Measurements from ENCODE around the gene INKA1.
A peak's percentile ranks its signal among the peaks of the same experiment; 100 is the strongest.

The INKA1 gene

DNA sequence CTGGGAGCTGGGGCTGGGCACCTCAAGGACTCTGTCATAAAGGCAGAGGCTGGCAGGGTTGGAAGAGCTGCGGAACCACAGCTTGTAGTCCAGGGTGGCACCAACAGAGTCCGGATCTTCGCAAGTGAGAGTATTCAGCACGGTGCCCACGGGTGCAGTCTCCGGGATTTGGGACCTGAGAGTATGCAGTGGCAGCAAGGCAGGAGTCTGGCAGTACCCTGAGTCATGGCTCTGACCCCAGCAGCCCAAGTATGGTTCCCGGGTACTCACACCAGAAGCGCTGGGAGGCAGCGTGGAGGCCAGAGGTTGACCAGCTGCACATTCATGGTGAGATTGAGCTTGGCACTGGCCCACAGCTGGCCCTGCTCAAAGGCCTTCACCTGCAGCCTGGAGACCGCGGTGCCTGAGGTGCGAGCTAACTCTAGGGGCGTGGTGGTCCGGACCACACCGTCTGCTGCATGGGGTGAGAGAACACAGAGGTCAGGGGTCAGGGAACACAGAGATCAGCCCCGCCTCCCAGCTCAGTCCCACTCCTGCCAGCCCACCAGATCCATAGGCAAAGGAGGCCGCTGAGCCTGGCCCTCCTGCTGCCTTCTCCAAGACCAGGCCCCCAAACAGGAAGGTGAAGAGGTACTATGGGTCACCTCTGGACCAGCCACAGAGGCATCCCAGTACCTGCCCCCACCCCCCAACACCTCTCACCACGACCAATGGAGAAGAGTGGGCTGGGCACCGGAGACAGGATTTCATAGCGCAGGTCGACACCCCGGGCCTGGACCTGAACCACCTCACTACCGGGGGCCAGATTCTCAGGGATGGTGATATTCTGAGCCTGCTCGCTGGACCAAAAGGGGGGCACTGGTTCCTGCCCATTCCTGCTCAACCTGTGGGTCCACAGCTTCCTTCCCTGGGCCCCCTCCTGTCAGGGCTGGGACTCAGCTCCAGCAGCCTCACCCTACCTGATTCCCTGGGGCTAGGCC lies 7.8 kb upstream of the INKA1 start:
- no peak for DNase-seq
- H3K27ac ChIP-seq (ENCODE audit: insufficient read depth, low read length, poor library complexity, severe bottlenecking), result no peak overlapping the region
- no peaks in the 10 kb centered on the region for H3K27me3 ChIP-seq (replicated peaks; ENCODE audit: control insufficient read depth, insufficient read depth, low read length, poor library complexity, severe bottlenecking)

DNA sequence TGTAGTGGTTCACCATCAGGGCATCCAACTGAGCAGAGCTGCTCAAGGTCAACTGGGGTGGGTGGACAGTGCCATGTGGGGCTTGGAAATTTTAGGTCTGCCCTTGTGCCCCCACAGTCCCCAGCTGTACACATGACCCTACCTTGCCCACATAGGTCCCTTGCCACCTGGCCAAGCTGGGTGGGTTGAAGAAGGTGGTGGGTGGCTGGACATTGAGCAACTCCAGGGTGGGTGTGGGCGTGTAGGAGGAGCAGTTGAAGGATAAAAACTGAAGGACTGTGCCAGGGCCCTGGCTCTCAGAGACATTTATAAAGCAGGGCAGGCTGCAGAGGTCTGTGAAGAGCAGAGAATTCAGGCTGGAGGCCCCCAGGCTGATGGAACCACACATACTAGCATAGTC lies 4.0 kb upstream of the INKA1 start:
- Histone ChIP-seq H3K4me3 (ENCODE audit: insufficient read depth, low read depth, low read length, poor library complexity, severe bottlenecking) (no peak overlapping the region), H3K9me3 (ENCODE audit: control insufficient read depth, low read length) (no peaks in the 10 kb centered on the region), H3K4me1 (ENCODE audit: control insufficient read depth, insufficient read depth, low read length, poor library complexity, severe bottlenecking) (peaks cover 6% of the 10 kb centered on the region), H3K27me3 (replicated peaks; ENCODE audit: control insufficient read depth, insufficient read depth, low read length, poor library complexity, severe bottlenecking) (no peaks in the 10 kb centered on the region), H3K27ac (ENCODE audit: insufficient read depth, low read length, poor library complexity, severe bottlenecking) (no peak overlapping the region), H3K36me3 (ENCODE audit: control insufficient read depth, insufficient read depth, low read length) (no peaks in the 10 kb centered on the region)
- no peak for DNase-seq

More for the DNA sequence above, 7.8 kb upstream of the INKA1 start:
- no peaks in the 10 kb centered on the region for H3K9me3 ChIP-seq (ENCODE audit: control insufficient read depth, low read length)
- peaks cover 2% of the 10 kb centered on the region for H3K4me1 ChIP-seq (ENCODE audit: control insufficient read depth, insufficient read depth, low read length, poor library complexity, severe bottlenecking)
- H3K36me3 ChIP-seq (ENCODE audit: control insufficient read depth, insufficient read depth, low read length), result no peaks in the 10 kb centered on the region
- no peak overlapping the region for H3K4me3 ChIP-seq (ENCODE audit: insufficient read depth, low read depth, low read length, poor library complexity, severe bottlenecking)

GRCh38 chr3:49799761-49800160 lies 3.3 kb upstream of the INKA1 start, which contains the start of gene CDHR4:
TSS of gene CDHR4 (minus strand) at chr3:49799873. CDS start at chr3:49799812, 61 bp downstream.
- no peaks in the 10 kb centered on the region for H3K36me3 ChIP-seq (ENCODE audit: control insufficient read depth, insufficient read depth, low read length)
- no peak within 1 kb of the TSS for H3K4me3 ChIP-seq (ENCODE audit: insufficient read depth, low read depth, low read length, poor library complexity, severe bottlenecking)
- DNase-seq, result no peak
- H3K27me3 ChIP-seq (replicated peaks; ENCODE audit: control insufficient read depth, insufficient read depth, low read length, poor library complexity, severe bottlenecking), result no peaks in the 10 kb centered on the region
- no peaks in the 10 kb centered on the region for H3K9me3 ChIP-seq (ENCODE audit: control insufficient read depth, low read length)
- H3K4me1 ChIP-seq (ENCODE audit: control insufficient read depth, insufficient read depth, low read length, poor library complexity, severe bottlenecking), result peaks cover 6% of the 10 kb centered on the region
- H3K27ac ChIP-seq (ENCODE audit: insufficient read depth, low read length, poor library complexity, severe bottlenecking), result no peak within 1 kb of the TSS

DNA sequence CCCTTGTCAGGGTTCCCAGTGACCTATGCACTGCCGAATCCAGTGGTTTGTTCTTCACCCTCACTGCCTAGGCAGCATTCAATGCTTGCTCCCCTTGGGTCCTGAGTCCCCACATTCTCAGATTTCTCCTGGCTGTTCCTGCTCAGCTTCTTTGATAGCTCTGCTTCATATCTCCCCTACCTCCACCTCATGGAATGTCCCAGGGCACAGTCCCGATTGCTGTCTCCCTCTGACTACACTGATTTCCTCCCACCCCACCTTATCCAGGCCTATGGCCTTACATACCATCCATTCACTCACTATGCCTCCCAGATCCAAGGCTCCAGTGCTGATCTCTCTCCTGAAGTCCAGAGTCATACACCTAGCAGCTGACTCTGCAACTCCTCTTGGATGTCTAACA lies 1.9 kb upstream of the INKA1 start:
- H3K4me1 ChIP-seq (ENCODE audit: control insufficient read depth, insufficient read depth, low read length, poor library complexity, severe bottlenecking), result peaks cover 10% of the 10 kb centered on the region
- H3K27ac ChIP-seq (ENCODE audit: insufficient read depth, low read length, poor library complexity, severe bottlenecking), result no peak overlapping the region
- no peaks in the 10 kb centered on the region for H3K27me3 ChIP-seq (replicated peaks; ENCODE audit: control insufficient read depth, insufficient read depth, low read length, poor library complexity, severe bottlenecking)
- DNase-seq, result no peak
- H3K4me3 ChIP-seq (ENCODE audit: insufficient read depth, low read depth, low read length, poor library complexity, severe bottlenecking), result no peak overlapping the region
- H3K9me3 ChIP-seq (ENCODE audit: control insufficient read depth, low read length), result no peaks in the 10 kb centered on the region
- H3K36me3 ChIP-seq (ENCODE audit: control insufficient read depth, insufficient read depth, low read length), result no peaks in the 10 kb centered on the region

- H3K27ac ChIP-seq (ENCODE audit: insufficient read depth, low read length, poor library complexity, severe bottlenecking), result peak overlapping the region; percentile 77
- no peaks in the 10 kb centered on the region for H3K36me3 ChIP-seq (ENCODE audit: control insufficient read depth, insufficient read depth, low read length)
- peak in 2 of 3 donors; percentile 32 to 48 for DNase-seq
- peak overlapping the region; percentile 71 for H3K4me3 ChIP-seq (ENCODE audit: insufficient read depth, low read depth, low read length, poor library complexity, severe bottlenecking)
- H3K9me3 ChIP-seq (ENCODE audit: control insufficient read depth, low read length), result no peaks in the 10 kb centered on the region
- H3K4me1 ChIP-seq (ENCODE audit: control insufficient read depth, insufficient read depth, low read length, poor library complexity, severe bottlenecking), result peaks cover 22% of the 10 kb centered on the region
- no peaks in the 10 kb centered on the region for H3K27me3 ChIP-seq (replicated peaks; ENCODE audit: control insufficient read depth, insufficient read depth, low read length, poor library complexity, severe bottlenecking)
Measured at GRCh38 chr3:49803465-49804140, 542 bp downstream of the INKA1 start.

DNA sequence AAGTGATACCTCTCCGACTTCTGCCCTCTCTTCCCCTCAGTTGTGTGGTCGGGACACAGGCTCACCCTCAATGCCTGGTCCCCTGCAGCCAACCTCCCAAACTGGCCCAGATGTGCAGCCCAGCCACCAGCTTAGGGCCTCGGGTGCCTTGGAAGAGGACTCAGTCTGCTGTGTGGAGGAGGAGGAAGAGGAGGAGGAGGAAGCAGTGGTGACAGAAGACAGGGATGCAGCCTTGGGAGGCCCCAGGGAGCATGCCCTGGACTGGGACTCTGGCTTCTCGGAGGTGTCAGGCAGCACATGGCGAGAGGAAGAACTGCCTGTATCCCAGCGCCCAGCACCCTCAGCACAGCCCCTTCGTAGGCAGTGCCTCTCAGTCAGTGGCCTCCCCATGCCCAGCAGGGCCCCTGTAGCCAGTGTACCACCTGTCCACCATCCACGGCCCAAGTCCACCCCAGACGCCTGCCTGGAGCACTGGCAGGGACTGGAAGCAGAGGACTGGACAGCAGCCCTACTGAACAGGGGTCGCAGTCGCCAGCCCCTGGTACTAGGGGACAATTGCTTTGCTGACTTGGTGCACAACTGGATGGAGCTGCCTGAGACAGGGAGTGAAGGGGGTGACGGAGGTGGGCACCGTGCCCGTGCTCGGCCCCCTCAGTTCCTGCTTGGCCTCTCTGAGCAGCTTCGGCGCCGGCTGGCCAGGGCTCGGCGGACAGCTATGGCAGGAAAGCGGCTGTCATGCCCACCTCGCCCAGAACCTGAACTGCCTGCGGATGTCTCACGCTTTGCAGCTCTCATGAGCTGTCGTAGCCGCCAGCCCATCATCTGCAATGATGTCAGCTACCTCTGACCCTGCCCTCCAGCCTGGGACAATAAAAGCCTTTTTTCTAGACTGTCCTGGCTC lies 1.3 kb downstream of the INKA1 start:
- H3K27ac ChIP-seq (ENCODE audit: insufficient read depth, low read length, poor library complexity, severe bottlenecking), result peak overlapping the region; percentile 77

DNA sequence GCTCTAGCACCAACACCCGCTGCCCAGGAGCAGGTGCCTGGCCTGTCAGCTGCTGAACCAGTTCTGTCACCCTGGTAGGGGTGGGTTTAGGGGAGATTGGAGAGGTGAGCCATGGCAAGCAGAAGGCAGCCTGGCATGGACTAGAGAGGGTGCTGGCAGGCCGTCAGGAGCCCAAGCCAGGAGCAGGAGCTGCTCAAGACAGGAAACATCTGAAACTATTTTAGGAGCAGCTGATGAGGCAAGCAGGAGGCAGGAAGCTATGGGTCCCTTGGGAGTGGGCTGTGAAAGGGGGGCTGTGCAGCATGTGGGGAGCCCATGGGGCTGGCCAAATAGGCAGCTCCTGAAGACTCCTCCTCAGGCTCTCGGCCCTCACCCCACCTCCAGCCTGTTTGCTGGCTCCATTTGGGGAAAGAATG lies 2.3 kb downstream of the INKA1 start:
- Histone ChIP-seq H3K36me3 (ENCODE audit: control insufficient read depth, insufficient read depth, low read length) (peaks cover 15% of the 10 kb centered on the region), H3K4me1 (ENCODE audit: control insufficient read depth, insufficient read depth, low read length, poor library complexity, severe bottlenecking) (peaks cover 22% of the 10 kb centered on the region), H3K27ac (ENCODE audit: insufficient read depth, low read length, poor library complexity, severe bottlenecking) (peak overlapping the region; percentile 52), H3K4me3 (ENCODE audit: insufficient read depth, low read depth, low read length, poor library complexity, severe bottlenecking) (no peak overlapping the region), H3K9me3 (ENCODE audit: control insufficient read depth, low read length) (no peaks in the 10 kb centered on the region), H3K27me3 (replicated peaks; ENCODE audit: control insufficient read depth, insufficient read depth, low read length, poor library complexity, severe bottlenecking) (no peaks in the 10 kb centered on the region)
- no peak for DNase-seq

More for the DNA sequence above, 1.3 kb downstream of the INKA1 start:
- H3K27me3 ChIP-seq (replicated peaks; ENCODE audit: control insufficient read depth, insufficient read depth, low read length, poor library complexity, severe bottlenecking), result no peaks in the 10 kb centered on the region
- H3K4me1 ChIP-seq (ENCODE audit: control insufficient read depth, insufficient read depth, low read length, poor library complexity, severe bottlenecking), result peaks cover 22% of the 10 kb centered on the region
- peak overlapping the region; percentile 71 for H3K4me3 ChIP-seq (ENCODE audit: insufficient read depth, low read depth, low read length, poor library complexity, severe bottlenecking)
- DNase-seq, result no peak
- H3K36me3 ChIP-seq (ENCODE audit: control insufficient read depth, insufficient read depth, low read length), result peaks cover 5% of the 10 kb centered on the region
- no peaks in the 10 kb centered on the region for H3K9me3 ChIP-seq (ENCODE audit: control insufficient read depth, low read length)

GRCh38 chr3:49805897-49806701 lies 3.0 kb downstream of the INKA1 start:
- no peaks in the 10 kb centered on the region for H3K9me3 ChIP-seq (ENCODE audit: control insufficient read depth, low read length)
- peak overlapping the region; percentile 52 for H3K27ac ChIP-seq (ENCODE audit: insufficient read depth, low read length, poor library complexity, severe bottlenecking)
- no peak for DNase-seq
- H3K36me3 ChIP-seq (ENCODE audit: control insufficient read depth, insufficient read depth, low read length), result peaks cover 22% of the 10 kb centered on the region
- H3K4me3 ChIP-seq (ENCODE audit: insufficient read depth, low read depth, low read length, poor library complexity, severe bottlenecking), result no peak overlapping the region
- no peaks in the 10 kb centered on the region for H3K27me3 ChIP-seq (replicated peaks; ENCODE audit: control insufficient read depth, insufficient read depth, low read length, poor library complexity, severe bottlenecking)
- peaks cover 22% of the 10 kb centered on the region for H3K4me1 ChIP-seq (ENCODE audit: control insufficient read depth, insufficient read depth, low read length, poor library complexity, severe bottlenecking)

GRCh38 chr3:49806850-49807249 lies 3.8 kb downstream of the INKA1 start:
- Histone ChIP-seq H3K9me3 (ENCODE audit: control insufficient read depth, low read length) (no peaks in the 10 kb centered on the region), H3K36me3 (ENCODE audit: control insufficient read depth, insufficient read depth, low read length) (peaks cover 28% of the 10 kb centered on the region), H3K4me3 (ENCODE audit: insufficient read depth, low read depth, low read length, poor library complexity, severe bottlenecking) (no peak overlapping the region), H3K27me3 (replicated peaks; ENCODE audit: control insufficient read depth, insufficient read depth, low read length, poor library complexity, severe bottlenecking) (no peaks in the 10 kb centered on the region), H3K4me1 (ENCODE audit: control insufficient read depth, insufficient read depth, low read length, poor library complexity, severe bottlenecking) (peaks cover 22% of the 10 kb centered on the region), H3K27ac (ENCODE audit: insufficient read depth, low read length, poor library complexity, severe bottlenecking) (peak overlapping the region; percentile 42)
- DNase-seq, result no peak

All from effector memory CD4-positive, alpha-beta T cell (primary cell).